ENCODE measurements around the gene RHOJ.

Gene RHOJ

GRCh38 chr14:63328787-63329737 is 124.8 kb downstream of the RHOJ start:
- Histone ChIP-seq H3K9me3 (ENCODE audit: control insufficient read depth, insufficient read depth, low read length) (no peaks in the 10 kb centered on the region), H4K20me1 (ENCODE audit: control insufficient read depth, insufficient read depth, low read depth, low read length) (no peaks in the 10 kb centered on the region), H3K27me3 (ENCODE audit: control insufficient read depth, low read length) (no peaks in the 10 kb centered on the region), H3K27ac (ENCODE audit: low read depth, low read length) (no peak overlapping the region), H3K9me2 (replicated peaks; ENCODE audit: control insufficient read depth, low read length) (no peaks in the 10 kb centered on the region), H3K36me3 (ENCODE audit: control insufficient read depth, low read length) (no peaks in the 10 kb centered on the region), H3K4me3 (ENCODE audit: low read length) (no peak overlapping the region), H3F3A (ENCODE audit: control insufficient read depth, insufficient read depth) (no peaks in the 10 kb centered on the region), H3K4me1 (ENCODE audit: control insufficient read depth, low read length) (no peaks in the 10 kb centered on the region), H3K4me2 (ENCODE audit: low read length) (no peak overlapping the region), H3K79me2 (ENCODE audit: control insufficient read depth, low read length) (no peaks in the 10 kb centered on the region)
- TF ChIP-seq EZH2phosphoT487 (IDR thresholded peaks at IDR 0.05; ENCODE audit: borderline replicate concordance, low read length): no peak
- TF ChIP-seq, protein P1, sequence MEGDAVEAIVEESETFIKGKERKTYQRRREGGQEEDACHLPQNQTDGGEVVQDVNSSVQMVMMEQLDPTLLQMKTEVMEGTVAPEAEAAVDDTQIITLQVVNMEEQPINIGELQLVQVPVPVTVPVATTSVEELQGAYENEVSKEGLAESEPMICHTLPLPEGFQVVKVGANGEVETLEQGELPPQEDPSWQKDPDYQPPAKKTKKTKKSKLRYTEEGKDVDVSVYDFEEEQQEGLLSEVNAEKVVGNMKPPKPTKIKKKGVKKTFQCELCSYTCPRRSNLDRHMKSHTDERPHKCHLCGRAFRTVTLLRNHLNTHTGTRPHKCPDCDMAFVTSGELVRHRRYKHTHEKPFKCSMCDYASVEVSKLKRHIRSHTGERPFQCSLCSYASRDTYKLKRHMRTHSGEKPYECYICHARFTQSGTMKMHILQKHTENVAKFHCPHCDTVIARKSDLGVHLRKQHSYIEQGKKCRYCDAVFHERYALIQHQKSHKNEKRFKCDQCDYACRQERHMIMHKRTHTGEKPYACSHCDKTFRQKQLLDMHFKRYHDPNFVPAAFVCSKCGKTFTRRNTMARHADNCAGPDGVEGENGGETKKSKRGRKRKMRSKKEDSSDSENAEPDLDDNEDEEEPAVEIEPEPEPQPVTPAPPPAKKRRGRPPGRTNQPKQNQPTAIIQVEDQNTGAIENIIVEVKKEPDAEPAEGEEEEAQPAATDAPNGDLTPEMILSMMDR (IDR thresholded peaks at IDR 0.05; ENCODE audit: low read depth, low read length, poor library complexity, severe bottlenecking): no peak

DNA sequence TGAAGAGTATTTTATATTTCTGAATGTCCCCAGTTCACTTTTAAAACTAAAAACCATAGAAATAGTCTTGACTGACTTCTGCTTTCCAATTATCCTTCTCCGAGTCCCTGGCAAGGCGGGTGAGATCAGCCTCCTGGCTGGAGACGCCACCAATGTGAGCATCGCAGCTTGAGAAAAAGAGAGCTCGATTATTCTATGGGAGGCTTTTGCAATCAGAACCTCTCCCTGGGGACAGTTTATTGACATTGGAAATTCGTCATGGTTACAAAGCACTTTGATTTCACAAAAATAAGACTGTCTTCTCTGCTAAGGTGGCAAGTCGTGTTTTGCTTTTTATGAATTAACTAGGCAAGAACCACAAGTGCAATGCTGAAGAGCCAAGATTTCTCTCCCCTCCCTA is 138.1 kb downstream of the RHOJ start:
- TF ChIP-seq, protein P1 (IDR thresholded peaks at IDR 0.05; ENCODE audit: low read depth, low read length, poor library complexity, severe bottlenecking): no peak
- TF ChIP-seq EZH2phosphoT487 (IDR thresholded peaks at IDR 0.05; ENCODE audit: borderline replicate concordance, low read length): no peak
- H3K4me2 ChIP-seq (ENCODE audit: low read length): no peak overlapping the region

More for the DNA sequence above, 138.1 kb downstream of the RHOJ start:
- Histone ChIP-seq H3K36me3 (ENCODE audit: control insufficient read depth, low read length) (no peaks in the 10 kb centered on the region), H3K9me2 (replicated peaks; ENCODE audit: control insufficient read depth, low read length) (no peaks in the 10 kb centered on the region), H3K4me3 (ENCODE audit: low read length) (no peak overlapping the region), H3K79me2 (ENCODE audit: control insufficient read depth, low read length) (no peaks in the 10 kb centered on the region), H4K20me1 (ENCODE audit: control insufficient read depth, insufficient read depth, low read depth, low read length) (no peaks in the 10 kb centered on the region), H3K27me3 (ENCODE audit: control insufficient read depth, low read length) (peaks cover 4% of the 10 kb centered on the region; the same call in 1 of the 2 replicates), H3K9me3 (ENCODE audit: control insufficient read depth, insufficient read depth, low read length) (no peaks in the 10 kb centered on the region), H3F3A (ENCODE audit: control insufficient read depth, insufficient read depth) (no peaks in the 10 kb centered on the region), H3K4me1 (ENCODE audit: control insufficient read depth, low read length) (no peaks in the 10 kb centered on the region), H3K27ac (ENCODE audit: low read depth, low read length) (no peak overlapping the region)

Measured in DOHH2 (cell line).